Measurements from ENCODE around the gene POLR1D.

The POLR1D gene

DNA sequence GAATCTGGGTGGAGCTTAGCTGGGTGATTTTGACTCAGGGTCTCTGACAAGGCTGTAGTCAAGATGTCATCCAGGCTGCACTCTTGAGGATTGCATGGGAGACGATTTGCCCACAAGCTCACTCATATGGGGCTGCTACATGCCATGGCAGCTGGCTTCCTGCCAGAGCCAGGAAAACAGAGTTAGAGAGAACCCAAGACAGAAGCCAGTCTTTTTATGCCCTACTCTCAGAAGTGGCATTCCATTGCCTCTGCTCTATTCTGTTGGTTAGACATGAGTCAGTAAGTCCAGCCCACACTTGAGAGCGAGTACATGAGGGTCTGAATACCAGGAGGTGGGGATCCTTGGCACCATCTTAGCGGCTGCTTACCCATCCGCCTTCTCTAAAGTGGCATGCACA, 9.5 kb downstream of the POLR1D start:
- H3K4me3 ChIP-seq (ENCODE audit: control insufficient read depth, low read depth, low read length) = no peak overlapping the region
- TF ChIP-seq, protein P1, sequence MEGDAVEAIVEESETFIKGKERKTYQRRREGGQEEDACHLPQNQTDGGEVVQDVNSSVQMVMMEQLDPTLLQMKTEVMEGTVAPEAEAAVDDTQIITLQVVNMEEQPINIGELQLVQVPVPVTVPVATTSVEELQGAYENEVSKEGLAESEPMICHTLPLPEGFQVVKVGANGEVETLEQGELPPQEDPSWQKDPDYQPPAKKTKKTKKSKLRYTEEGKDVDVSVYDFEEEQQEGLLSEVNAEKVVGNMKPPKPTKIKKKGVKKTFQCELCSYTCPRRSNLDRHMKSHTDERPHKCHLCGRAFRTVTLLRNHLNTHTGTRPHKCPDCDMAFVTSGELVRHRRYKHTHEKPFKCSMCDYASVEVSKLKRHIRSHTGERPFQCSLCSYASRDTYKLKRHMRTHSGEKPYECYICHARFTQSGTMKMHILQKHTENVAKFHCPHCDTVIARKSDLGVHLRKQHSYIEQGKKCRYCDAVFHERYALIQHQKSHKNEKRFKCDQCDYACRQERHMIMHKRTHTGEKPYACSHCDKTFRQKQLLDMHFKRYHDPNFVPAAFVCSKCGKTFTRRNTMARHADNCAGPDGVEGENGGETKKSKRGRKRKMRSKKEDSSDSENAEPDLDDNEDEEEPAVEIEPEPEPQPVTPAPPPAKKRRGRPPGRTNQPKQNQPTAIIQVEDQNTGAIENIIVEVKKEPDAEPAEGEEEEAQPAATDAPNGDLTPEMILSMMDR (conservative IDR thresholded peaks at IDR 0.05; ENCODE audit: control insufficient read depth, insufficient read depth, low read depth, low read length) = no peak
- no peak for DNase-seq (ENCODE audit: low read depth)

DNA sequence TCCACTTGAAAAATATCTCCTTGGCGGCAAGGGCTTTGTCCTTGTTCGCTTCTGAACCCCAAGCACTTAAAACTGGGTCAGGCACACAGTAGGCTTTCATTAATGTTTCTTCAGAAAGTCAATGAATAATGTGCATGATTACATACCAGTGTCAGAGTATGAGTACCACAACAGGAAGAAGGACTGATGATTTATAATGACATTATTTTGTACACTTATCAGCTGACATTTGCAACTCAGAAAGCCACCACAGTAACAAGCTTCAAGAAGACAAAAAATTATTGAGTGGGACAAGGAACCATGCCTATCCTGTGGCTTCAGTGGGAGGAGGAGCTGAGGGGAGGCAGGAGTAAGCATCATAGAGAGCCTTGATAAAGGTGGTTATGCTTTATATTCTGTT, 10.0 kb downstream of the POLR1D start:
- TF ChIP-seq, protein P1 (conservative IDR thresholded peaks at IDR 0.05; ENCODE audit: control insufficient read depth, insufficient read depth, low read depth, low read length) = no peak
- no peak for DNase-seq (ENCODE audit: low read depth)
- no peak overlapping the region for H3K4me3 ChIP-seq (ENCODE audit: control insufficient read depth, low read depth, low read length)

DNA sequence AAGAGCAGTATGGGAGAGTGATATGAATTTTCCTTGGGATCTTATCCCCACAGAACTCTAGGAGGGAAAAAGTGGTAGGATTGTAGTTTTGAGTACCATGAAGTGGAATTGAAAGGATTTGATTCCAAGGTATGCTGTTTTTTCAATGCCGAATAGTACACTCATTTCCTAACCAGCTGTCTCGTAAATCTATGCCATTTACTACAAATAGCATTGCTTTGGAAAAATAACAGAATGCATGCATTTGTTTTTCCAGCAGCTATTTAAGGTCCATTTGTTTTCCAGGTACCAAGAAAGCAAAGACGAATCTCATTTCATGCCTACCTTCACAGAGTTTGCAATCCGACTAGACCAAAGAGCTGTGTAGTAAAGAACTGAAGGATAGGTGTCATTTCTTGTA, 10.5 kb downstream of the POLR1D start:
- DNase-seq (ENCODE audit: low read depth) = no peak
- H3K4me3 ChIP-seq (ENCODE audit: control insufficient read depth, low read depth, low read length) = no peak overlapping the region
- TF ChIP-seq, protein P1 (conservative IDR thresholded peaks at IDR 0.05; ENCODE audit: control insufficient read depth, insufficient read depth, low read depth, low read length) = no peak

DNA sequence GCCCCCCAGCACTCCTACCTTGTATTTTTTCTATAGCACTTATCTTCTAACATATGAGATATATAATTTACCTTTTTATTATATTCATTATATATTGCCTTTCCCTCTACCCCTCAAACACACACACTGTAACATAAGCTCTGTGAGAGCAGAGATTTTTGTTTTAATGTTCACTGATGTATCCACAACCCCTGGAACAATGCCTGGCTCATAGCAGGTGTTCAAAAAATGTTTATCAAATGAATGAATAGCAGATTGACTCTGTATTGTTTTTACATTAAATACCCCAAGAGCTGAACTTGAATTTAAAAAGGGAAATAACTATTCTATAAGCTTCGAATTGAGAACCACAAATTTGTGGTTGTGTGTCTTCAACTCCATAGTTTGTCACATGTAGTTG, 11.0 kb downstream of the POLR1D start:
- TF ChIP-seq, protein P1 (conservative IDR thresholded peaks at IDR 0.05; ENCODE audit: control insufficient read depth, insufficient read depth, low read depth, low read length) = no peak

DNA sequence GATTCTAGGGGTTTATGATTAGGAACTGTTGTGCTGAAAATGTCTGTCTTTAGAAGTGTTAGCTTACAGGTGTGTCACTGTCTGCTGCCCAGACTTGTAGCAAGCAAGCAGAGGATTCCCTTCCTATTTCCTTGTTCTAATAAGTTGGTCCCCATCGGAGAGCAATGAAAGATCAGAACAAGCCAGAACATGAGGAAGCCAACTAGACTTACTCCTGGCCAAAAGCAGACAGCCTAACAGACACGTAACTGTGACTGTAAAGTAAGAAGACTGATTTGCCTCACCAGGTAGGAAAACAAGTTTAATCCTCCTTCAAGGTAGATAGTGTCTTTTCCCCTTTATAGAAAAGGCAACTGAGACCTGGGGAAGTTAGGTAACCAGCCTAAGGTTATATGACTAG, 12.5 kb downstream of the POLR1D start:
- no peak for DNase-seq (ENCODE audit: low read depth)
- no peak overlapping the region for H3K4me3 ChIP-seq (ENCODE audit: control insufficient read depth, low read depth, low read length)
- TF ChIP-seq, protein P1 (conservative IDR thresholded peaks at IDR 0.05; ENCODE audit: control insufficient read depth, insufficient read depth, low read depth, low read length) = no peak

More for the DNA sequence above, 11.0 kb downstream of the POLR1D start:
- no peak for DNase-seq (ENCODE audit: low read depth)
- no peak overlapping the region for H3K4me3 ChIP-seq (ENCODE audit: control insufficient read depth, low read depth, low read length)

DNA sequence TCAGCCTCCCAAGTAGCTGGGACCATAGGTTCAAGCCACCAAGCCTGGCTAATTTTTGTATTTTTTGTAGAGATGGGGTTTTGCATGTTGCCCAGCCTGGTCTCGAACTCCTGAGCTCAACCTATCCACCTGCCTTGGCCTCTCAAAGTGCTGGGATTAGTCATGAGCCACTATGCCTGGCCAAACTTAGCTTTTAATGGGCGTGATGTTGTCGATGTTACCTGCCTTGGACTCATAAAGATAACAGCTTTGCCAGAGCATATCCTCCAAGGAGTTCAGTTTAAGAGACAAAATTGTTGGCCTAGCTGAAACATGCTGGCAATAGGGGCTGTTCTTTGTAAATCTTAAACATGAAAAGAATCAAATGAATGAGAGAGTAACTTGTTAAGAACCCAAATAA, 13.1 kb downstream of the POLR1D start:
- no peak for DNase-seq (ENCODE audit: low read depth)
- TF ChIP-seq, protein P1 (conservative IDR thresholded peaks at IDR 0.05; ENCODE audit: control insufficient read depth, insufficient read depth, low read depth, low read length) = no peak
- H3K4me3 ChIP-seq (ENCODE audit: control insufficient read depth, low read depth, low read length) = no peak overlapping the region

DNA sequence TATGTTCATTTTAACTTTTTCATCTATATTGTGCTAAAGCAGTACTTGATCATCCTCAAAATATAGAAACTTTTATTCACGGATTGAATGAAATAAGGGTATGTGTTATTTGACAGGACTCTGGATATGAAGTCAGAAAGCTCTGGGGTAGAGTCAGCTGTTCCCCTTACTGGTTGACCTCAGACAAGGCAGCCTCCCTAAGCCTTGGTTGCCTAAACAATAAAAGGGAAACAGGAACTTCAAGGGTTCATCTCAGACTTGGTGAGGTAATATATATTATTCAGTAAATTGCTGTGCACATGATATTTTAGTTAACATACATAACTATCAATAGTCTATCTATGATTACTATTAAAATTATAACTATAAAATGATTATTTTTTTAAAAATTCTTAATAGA, 13.6 kb downstream of the POLR1D start:
- TF ChIP-seq, protein P1 (conservative IDR thresholded peaks at IDR 0.05; ENCODE audit: control insufficient read depth, insufficient read depth, low read depth, low read length) = no peak
- DNase-seq (ENCODE audit: low read depth) = no peak
- H3K4me3 ChIP-seq (ENCODE audit: control insufficient read depth, low read depth, low read length) = no peak overlapping the region

All from fibroblast of mammary gland (primary cell).